HEK293 (cell line): Measurements from ENCODE around the gene FBXO34.

Experiments used
- CTCF ChIA-PET: fragments of 350-600 bp; formaldehyde crosslinking; extraction: SDS; loops from one replicate; lab custom pipeline; 2021; ENCODE audit warnings: antibody characterized with exemption; lab: Yijun Ruan, JAX
- POLR2A ChIA-PET: fragments of 300-600 bp; formaldehyde crosslinking; extraction: SDS; loops from one replicate; lab custom pipeline; 2020; ENCODE audit warnings: antibody characterized with exemption, inconsistent platforms; lab: Yijun Ruan, JAX
- H3K27ac ChIP-seq: fragments of 200-500 bp; sonication (Bioruptor generic); 2 replicates; pipeline ENCODE4 v1.5.1; 2014; ENCODE audit warnings: low read depth, low read length, control low read depth, inconsistent platforms; ENCODE audit errors: extremely low read depth
- H3K36me3 ChIP-seq, 2 experiments: fragments of 200-500 bp in 1 of 2; sonication (Bioruptor generic) in 1 of 2; 1 replicate in 1 of 2; 2 replicates in 1 of 2; pipeline ENCODE4 v1.5.1; 2014 to 2017; ENCODE audit warnings: inconsistent platforms in 2 of 2, low read length in 2 of 2; ENCODE audit not compliant: control insufficient read depth in 2 of 2, insufficient read depth in 1 of 2
- H3K4me1 ChIP-seq: fragments of 200-500 bp; sonication (Bioruptor generic); 2 replicates; pipeline ENCODE4 v1.5.1; 2014; ENCODE audit warnings: mild to moderate bottlenecking, low read length, inconsistent platforms; ENCODE audit not compliant: control insufficient read depth, insufficient read depth
- H3K4me3 ChIP-seq: 2 replicates; pipeline ENCODE4 v1.5.1; 2011; ENCODE audit warnings: low read depth, mild to moderate bottlenecking, control low read depth, low read length, moderate library complexity
- H3K9me3 ChIP-seq: fragments of 200-500 bp; sonication (Bioruptor generic); 2 replicates; pipeline ENCODE4 v1.5.1; 2014; ENCODE audit warnings: low read depth, low read length, inconsistent platforms; ENCODE audit not compliant: control insufficient read depth, insufficient read depth
- EGR2 ChIP-seq: fragments of 450-650 bp; formaldehyde crosslinking; IDR thresholded peaks from 2 replicates; pipeline ENCODE4 v1.5.1; 2016; ENCODE audit warnings: low read depth, missing biosample characterization, missing genetic modification characterization
- HOXD13 ChIP-seq: sonication (generic); formaldehyde crosslinking; IDR thresholded peaks from 2 replicates; pipeline ENCODE4 v1.8.0; 2022; ENCODE audit warnings: missing genetic modification reagents, borderline replicate concordance
- MEIS1 ChIP-seq: sonication (generic); formaldehyde crosslinking; IDR thresholded peaks from 2 replicates; pipeline ENCODE4 v1.8.1; 2022; ENCODE audit warnings: missing genetic modification reagents, mild to moderate bottlenecking, borderline replicate concordance
- ZBTB17 ChIP-seq: fragments of 450-650 bp; formaldehyde crosslinking; IDR thresholded peaks from 2 replicates; pipeline ENCODE4 v1.5.1; 2016; ENCODE audit warnings: missing biosample characterization, missing genetic modification characterization
- ZBTB20 ChIP-seq: fragments of 450-650 bp; formaldehyde crosslinking; IDR thresholded peaks from 2 replicates; pipeline ENCODE4 v1.5.1; 2016; ENCODE audit warnings: missing biosample characterization, missing genetic modification characterization
- ZFHX2 ChIP-seq: fragments of 450-650 bp; formaldehyde crosslinking; conservative IDR thresholded peaks from 2 replicates; pipeline ENCODE4 v1.5.1; 2016; ENCODE audit warnings: missing biosample characterization, missing genetic modification characterization
- ZNF16 ChIP-seq: fragments of 450-650 bp; formaldehyde crosslinking; IDR thresholded peaks from 2 replicates; pipeline ENCODE4 v1.5.1; 2016; ENCODE audit warnings: low read depth, missing biosample characterization, missing genetic modification characterization
- ZNF174 ChIP-seq: fragments of 450-650 bp; formaldehyde crosslinking; IDR thresholded peaks from 2 replicates; pipeline ENCODE4 v1.5.0; 2017; ENCODE audit warnings: missing biosample characterization, mild to moderate bottlenecking, missing genetic modification characterization
- ZNF423 ChIP-seq: fragments of 450-650 bp; formaldehyde crosslinking; IDR thresholded peaks from 2 replicates; pipeline ENCODE4 v1.5.1; 2016; ENCODE audit warnings: missing biosample characterization, missing genetic modification characterization
- ZNF600 ChIP-seq: fragments of 450-650 bp; formaldehyde crosslinking; IDR thresholded peaks from 2 replicates; pipeline ENCODE4 v1.5.1; 2016; ENCODE audit warnings: missing biosample characterization, missing genetic modification characterization
- ZNF664 ChIP-seq: fragments of 450-650 bp; formaldehyde crosslinking; IDR thresholded peaks from 2 replicates; pipeline ENCODE4 v1.5.1; 2016; ENCODE audit warnings: missing biosample characterization, missing genetic modification characterization
- ZNF791 ChIP-seq: fragments of 450-650 bp; formaldehyde crosslinking; IDR thresholded peaks from 2 replicates; pipeline ENCODE4 v1.5.1; 2016; ENCODE audit warnings: missing biosample characterization, missing genetic modification characterization
- TF ChIP-seq, protein P1 (sequence below): fragments of 450-650 bp; formaldehyde crosslinking; IDR thresholded peaks from 2 replicates; pipeline ENCODE4 v1.5.1; 2016; ENCODE audit warnings: missing biosample characterization, missing genetic modification characterization, borderline replicate concordance
- TF ChIP-seq, protein P2 (sequence below): fragments of 450-650 bp; formaldehyde crosslinking; IDR thresholded peaks from 2 replicates; pipeline ENCODE4 v1.5.1; 2016; ENCODE audit warnings: missing biosample characterization, missing genetic modification characterization
- TF ChIP-seq, protein P3 (sequence below): fragments of 450-650 bp; formaldehyde crosslinking; IDR thresholded peaks from 2 replicates; pipeline ENCODE4 v1.5.1; 2016; ENCODE audit warnings: missing biosample characterization, missing genetic modification characterization
- TF ChIP-seq, protein P4 (sequence below): fragments of 450-650 bp; formaldehyde crosslinking; IDR thresholded peaks from 2 replicates; pipeline ENCODE4 v1.5.1; 2016; ENCODE audit warnings: missing biosample characterization, missing genetic modification characterization
- TF ChIP-seq, protein P5 (sequence below): fragments of 450-650 bp; formaldehyde crosslinking; IDR thresholded peaks from 2 replicates; pipeline ENCODE4 v1.5.1; 2017; ENCODE audit warnings: missing biosample characterization, missing genetic modification characterization
- TF ChIP-seq, protein P6 (sequence below): fragments of 450-650 bp; formaldehyde crosslinking; IDR thresholded peaks from 2 replicates; pipeline ENCODE4 v1.5.1; 2016; ENCODE audit warnings: missing biosample characterization, missing genetic modification characterization, low read depth

The FBXO34 gene

DNA sequence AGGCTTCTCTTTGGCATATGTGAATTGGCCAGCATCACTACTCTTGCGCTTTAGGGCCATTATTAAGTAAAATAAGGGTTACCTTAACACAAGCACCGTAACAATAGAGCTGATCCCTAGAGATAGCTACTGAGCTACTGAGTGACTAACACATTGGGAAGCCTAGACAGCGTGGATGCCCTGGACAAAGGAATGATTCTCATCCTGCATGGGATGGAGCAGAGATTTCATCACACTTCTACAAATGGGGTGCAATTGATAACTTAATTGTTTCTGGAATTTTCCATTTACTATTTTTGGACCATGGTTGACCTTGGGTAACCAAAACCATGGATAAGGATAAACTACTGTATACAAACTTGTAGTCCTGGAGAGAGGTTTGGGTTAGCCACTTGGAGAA, 57.1 kb downstream of the FBXO34 start:
- peaks cover 21% of the 10 kb centered on the region for H3K4me1 ChIP-seq
- ChIA-PET CTCF (no interaction called here), POLR2A (no interaction called here)
- no peak overlapping the region for H3K4me3 ChIP-seq
- TF ChIP-seq, protein P1, sequence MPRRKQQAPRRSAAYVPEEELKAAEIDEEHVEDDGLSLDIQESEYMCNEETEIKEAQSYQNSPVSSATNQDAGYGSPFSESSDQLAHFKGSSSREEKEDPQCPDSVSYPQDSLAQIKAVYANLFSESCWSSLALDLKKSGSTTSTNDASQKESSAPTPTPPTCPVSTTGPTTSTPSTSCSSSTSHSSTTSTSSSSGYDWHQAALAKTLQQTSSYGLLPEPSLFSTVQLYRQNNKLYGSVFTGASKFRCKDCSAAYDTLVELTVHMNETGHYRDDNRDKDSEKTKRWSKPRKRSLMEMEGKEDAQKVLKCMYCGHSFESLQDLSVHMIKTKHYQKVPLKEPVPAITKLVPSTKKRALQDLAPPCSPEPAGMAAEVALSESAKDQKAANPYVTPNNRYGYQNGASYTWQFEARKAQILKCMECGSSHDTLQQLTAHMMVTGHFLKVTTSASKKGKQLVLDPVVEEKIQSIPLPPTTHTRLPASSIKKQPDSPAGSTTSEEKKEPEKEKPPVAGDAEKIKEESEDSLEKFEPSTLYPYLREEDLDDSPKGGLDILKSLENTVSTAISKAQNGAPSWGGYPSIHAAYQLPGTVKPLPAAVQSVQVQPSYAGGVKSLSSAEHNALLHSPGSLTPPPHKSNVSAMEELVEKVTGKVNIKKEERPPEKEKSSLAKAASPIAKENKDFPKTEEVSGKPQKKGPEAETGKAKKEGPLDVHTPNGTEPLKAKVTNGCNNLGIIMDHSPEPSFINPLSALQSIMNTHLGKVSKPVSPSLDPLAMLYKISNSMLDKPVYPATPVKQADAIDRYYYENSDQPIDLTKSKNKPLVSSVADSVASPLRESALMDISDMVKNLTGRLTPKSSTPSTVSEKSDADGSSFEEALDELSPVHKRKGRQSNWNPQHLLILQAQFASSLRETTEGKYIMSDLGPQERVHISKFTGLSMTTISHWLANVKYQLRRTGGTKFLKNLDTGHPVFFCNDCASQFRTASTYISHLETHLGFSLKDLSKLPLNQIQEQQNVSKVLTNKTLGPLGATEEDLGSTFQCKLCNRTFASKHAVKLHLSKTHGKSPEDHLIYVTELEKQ (tag by site-specific recombination): no peak
- TF ChIP-seq ZNF600 (tag by site-specific recombination) (no peak), ZNF174 (tag by site-specific recombination) (no peak)
- TF ChIP-seq, protein P2, sequence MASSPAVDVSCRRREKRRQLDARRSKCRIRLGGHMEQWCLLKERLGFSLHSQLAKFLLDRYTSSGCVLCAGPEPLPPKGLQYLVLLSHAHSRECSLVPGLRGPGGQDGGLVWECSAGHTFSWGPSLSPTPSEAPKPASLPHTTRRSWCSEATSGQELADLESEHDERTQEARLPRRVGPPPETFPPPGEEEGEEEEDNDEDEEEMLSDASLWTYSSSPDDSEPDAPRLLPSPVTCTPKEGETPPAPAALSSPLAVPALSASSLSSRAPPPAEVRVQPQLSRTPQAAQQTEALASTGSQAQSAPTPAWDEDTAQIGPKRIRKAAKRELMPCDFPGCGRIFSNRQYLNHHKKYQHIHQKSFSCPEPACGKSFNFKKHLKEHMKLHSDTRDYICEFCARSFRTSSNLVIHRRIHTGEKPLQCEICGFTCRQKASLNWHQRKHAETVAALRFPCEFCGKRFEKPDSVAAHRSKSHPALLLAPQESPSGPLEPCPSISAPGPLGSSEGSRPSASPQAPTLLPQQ (tag by site-specific recombination): no peak
- TF ChIP-seq, protein P3, sequence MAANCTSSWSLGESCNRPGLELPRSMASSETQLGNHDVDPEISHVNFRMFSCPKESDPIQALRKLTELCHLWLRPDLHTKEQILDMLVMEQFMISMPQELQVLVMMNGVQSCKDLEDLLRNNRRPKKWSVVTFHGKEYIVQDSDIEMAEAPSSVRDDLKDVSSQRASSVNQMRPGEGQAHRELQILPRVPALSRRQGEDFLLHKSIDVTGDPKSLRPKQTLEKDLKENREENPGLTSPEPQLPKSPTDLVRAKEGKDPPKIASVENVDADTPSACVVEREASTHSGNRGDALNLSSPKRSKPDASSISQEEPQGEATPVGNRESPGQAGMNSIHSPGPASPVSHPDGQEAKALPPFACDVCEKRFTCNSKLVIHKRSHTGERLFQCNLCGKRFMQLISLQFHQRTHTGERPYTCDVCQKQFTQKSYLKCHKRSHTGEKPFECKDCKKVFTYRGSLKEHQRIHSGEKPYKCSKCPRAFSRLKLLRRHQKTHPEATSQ (tag by site-specific recombination): no peak
- H3K27ac ChIP-seq: no peak overlapping the region
- no peaks in the 10 kb centered on the region for H3K9me3 ChIP-seq
- no peaks in the 10 kb centered on the region for H3K36me3 ChIP-seq

DNA sequence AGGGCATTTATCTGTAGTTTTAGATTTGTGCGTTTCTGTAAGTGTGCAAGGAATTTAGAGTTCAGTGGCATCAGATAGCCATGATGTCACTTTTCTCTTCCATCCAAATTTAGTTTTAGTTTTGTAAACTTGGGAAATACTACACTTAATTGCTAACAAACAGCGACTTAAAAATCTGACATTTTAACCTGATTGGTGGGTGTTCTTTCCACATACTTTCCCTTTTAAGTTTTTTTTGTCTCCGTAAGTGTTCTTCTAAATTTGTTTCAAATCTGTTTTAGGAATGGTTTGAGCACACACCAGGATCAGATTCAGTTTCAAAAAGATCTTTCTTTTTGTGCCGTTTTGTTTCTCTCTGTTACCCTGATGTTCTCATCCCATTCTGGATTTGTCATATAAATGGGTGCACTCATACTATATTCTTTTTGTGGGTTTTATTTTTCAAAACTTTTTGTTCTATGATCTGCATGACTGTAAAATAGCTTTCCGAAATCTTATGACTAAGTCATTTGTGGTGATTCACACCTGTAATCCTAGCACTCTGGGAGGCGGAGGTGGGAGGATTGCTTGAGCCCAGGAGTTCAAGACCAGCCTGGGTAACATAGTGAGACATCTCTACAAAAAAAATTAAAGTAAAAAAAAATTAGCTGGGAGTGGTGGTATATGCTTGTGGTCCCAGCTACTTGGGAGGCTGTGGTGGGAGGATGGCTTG, 58.9 kb downstream of the FBXO34 start:
- Histone ChIP-seq H3K9me3 (no peaks in the 10 kb centered on the region), H3K36me3 (no peaks in the 10 kb centered on the region), H3K4me1 (peaks cover 39% of the 10 kb centered on the region), H3K4me3 (no peak overlapping the region), H3K27ac (no peak overlapping the region)
- CTCF ChIA-PET: no interaction called here
- POLR2A ChIA-PET: no interaction called here
- TF ChIP-seq HOXD13 (CRISPR knock-in tag) (no peak), EGR2 (tag by site-specific recombination) (0 out of 2 replicates have a peak, but pooled peaks have one; percentile 10), ZNF791 (tag by site-specific recombination) (no peak), ZBTB17 (tag by site-specific recombination) (no peak), ZNF423 (tag by site-specific recombination) (no peak), ZNF16 (tag by site-specific recombination) (no peak), MEIS1 (no peak), ZNF664 (tag by site-specific recombination) (no peak), ZFHX2 (tag by site-specific recombination) (0 out of 2 replicates have a peak, but pooled peaks have one; percentile 18), ZBTB20 (no peak)
- TF ChIP-seq, protein P4, sequence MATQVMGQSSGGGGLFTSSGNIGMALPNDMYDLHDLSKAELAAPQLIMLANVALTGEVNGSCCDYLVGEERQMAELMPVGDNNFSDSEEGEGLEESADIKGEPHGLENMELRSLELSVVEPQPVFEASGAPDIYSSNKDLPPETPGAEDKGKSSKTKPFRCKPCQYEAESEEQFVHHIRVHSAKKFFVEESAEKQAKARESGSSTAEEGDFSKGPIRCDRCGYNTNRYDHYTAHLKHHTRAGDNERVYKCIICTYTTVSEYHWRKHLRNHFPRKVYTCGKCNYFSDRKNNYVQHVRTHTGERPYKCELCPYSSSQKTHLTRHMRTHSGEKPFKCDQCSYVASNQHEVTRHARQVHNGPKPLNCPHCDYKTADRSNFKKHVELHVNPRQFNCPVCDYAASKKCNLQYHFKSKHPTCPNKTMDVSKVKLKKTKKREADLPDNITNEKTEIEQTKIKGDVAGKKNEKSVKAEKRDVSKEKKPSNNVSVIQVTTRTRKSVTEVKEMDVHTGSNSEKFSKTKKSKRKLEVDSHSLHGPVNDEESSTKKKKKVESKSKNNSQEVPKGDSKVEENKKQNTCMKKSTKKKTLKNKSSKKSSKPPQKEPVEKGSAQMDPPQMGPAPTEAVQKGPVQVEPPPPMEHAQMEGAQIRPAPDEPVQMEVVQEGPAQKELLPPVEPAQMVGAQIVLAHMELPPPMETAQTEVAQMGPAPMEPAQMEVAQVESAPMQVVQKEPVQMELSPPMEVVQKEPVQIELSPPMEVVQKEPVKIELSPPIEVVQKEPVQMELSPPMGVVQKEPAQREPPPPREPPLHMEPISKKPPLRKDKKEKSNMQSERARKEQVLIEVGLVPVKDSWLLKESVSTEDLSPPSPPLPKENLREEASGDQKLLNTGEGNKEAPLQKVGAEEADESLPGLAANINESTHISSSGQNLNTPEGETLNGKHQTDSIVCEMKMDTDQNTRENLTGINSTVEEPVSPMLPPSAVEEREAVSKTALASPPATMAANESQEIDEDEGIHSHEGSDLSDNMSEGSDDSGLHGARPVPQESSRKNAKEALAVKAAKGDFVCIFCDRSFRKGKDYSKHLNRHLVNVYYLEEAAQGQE (tag by site-specific recombination): no peak
- TF ChIP-seq, protein P5, sequence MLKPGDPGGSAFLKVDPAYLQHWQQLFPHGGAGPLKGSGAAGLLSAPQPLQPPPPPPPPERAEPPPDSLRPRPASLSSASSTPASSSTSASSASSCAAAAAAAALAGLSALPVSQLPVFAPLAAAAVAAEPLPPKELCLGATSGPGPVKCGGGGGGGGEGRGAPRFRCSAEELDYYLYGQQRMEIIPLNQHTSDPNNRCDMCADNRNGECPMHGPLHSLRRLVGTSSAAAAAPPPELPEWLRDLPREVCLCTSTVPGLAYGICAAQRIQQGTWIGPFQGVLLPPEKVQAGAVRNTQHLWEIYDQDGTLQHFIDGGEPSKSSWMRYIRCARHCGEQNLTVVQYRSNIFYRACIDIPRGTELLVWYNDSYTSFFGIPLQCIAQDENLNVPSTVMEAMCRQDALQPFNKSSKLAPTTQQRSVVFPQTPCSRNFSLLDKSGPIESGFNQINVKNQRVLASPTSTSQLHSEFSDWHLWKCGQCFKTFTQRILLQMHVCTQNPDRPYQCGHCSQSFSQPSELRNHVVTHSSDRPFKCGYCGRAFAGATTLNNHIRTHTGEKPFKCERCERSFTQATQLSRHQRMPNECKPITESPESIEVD (tag by site-specific recombination): peak; percentile 78
- TF ChIP-seq, protein P6, sequence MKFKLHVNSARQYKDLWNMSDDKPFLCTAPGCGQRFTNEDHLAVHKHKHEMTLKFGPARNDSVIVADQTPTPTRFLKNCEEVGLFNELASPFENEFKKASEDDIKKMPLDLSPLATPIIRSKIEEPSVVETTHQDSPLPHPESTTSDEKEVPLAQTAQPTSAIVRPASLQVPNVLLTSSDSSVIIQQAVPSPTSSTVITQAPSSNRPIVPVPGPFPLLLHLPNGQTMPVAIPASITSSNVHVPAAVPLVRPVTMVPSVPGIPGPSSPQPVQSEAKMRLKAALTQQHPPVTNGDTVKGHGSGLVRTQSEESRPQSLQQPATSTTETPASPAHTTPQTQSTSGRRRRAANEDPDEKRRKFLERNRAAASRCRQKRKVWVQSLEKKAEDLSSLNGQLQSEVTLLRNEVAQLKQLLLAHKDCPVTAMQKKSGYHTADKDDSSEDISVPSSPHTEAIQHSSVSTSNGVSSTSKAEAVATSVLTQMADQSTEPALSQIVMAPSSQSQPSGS (tag by site-specific recombination): peak; percentile 43; the same call in 1 of the 2 replicates
